Hepatic stellate cell (primary cell): Measurements from ENCODE around the gene VPS52.

Experiments
- DNase-seq: peaks from one replicate; pipeline ENCODE4 v3.0.0; 2011; ENCODE audit warnings: low spot score

Gene VPS52

GRCh38 chr6:33209856-33210255, 61.8 kb downstream of the VPS52 start:
- DNase-seq = peak; percentile 3

DNA sequence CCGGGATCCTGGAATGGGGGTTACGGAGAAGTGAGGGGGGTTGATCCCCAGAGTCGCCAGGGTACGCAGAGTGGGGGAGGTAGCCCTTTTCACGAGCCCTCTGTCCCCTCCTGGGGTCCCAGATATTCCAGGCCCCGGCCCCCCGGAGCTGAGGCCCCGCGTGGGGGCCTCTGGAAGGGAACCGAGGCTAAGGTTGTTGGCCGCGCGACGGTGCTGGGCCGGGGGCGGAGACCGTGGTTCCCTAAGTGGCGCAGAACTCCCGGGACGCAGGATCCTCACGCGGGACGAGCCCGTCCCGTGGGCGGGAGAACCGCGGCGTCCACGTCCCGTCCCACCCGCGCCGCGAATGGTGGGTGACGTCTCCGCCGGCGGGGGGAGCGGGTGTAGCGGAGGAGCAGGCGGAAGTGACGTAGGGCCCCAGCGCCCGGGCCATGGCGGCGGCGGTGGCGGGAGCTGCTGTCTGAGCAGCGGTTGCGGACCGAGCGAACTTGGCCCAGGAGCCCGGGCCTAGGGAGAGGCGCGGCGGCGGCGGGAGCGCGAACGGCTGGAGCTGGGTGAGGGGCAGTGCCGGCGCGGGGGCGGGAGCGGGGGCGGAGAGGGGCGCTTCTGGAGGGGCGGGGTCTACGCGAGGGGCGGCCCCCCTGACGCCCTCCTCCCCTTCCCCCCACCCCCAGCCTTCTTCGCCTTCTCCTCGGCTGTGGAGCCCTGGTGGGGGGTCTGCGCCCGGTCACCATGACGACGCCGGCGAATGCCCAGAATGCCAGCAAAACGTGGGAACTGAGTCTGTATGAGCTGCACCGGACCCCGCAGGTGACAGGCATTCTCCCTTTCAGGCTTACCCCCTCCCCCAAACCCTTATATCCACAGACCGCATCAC, 63.3 kb downstream of the VPS52 start, which contains the start of gene RING1:
RING1 (plus strand) TSS at position 410 of the 877 bp plus-strand sequence; CDS start at position 733, 323 bp downstream.
- peak; percentile 97 for DNase-seq

DNA sequence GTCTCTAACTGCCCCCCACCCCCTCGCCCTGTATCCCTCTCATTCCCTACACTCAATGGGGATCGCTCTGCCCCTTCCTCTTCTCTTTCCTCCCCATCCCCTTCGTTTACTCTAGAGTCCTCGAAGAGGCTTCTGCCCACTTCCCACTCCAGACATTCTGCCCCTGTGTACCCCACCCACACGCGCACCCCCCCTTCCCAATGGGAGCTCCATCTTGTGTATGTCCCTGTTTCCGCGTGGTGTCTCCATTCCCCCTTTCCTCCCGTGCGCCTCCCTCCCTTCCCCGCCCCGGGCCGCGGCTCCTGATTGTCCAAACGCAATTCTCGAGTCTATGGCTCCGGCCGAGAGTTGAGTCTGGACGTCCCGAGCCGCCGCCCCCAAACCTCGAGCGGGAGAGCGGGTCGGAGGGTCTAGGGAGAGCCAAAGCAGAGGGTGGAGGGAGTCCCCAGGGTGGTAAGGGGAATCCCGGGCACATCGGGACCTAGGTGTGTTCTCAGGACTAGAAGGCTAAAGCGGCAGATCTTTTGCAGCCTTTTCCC, 64.1 kb downstream of the VPS52 start:
- DNase-seq = peak; percentile 77

GRCh38 chr6:33206864-33207551, 64.7 kb downstream of the VPS52 start:
- DNase-seq = peak; percentile 90

DNA sequence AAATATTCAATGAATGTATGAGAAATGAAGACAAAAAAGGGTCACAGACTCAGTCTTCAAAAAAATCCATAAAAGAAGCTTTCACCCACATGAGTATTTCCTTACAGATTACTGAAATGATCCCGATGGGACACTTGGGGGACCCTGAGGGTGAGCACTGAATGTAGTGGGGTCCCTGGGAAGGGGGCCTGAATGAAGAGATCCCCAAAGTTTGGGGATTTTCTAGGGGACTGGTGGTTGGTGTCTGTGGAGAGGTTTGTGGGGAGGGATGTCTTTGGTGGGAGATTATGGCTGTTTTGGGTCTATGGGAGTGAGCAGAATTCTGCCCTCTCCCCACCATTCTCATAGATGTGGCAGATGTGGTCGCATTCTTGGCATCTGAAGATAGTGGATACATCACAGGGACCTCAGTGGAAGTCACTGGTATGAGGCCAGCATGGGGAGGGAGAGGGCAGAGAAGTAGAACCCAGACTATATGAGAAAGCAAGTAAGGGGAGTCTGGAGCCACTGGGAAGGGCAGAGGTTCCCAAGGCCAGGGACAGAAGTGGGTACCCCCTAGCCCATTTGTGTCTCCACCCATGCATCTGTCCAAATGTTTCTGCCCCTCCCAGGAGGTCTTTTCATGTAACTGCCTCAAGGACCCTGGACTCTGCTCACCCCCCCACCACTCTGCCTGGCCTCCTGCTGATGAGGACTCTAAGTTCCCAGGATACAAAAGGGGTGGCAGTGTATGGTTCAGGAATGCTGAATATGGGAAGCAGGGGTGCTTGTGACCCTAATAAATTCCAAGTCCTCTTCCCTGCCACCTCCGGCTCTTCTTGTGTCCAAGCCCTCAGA, 65.4 kb downstream of the VPS52 start:
- DNase-seq = peak; percentile 60

GRCh38 chr6:33205191-33206026, 66.3 kb downstream of the VPS52 start:
- DNase-seq = peak; percentile 57

DNA sequence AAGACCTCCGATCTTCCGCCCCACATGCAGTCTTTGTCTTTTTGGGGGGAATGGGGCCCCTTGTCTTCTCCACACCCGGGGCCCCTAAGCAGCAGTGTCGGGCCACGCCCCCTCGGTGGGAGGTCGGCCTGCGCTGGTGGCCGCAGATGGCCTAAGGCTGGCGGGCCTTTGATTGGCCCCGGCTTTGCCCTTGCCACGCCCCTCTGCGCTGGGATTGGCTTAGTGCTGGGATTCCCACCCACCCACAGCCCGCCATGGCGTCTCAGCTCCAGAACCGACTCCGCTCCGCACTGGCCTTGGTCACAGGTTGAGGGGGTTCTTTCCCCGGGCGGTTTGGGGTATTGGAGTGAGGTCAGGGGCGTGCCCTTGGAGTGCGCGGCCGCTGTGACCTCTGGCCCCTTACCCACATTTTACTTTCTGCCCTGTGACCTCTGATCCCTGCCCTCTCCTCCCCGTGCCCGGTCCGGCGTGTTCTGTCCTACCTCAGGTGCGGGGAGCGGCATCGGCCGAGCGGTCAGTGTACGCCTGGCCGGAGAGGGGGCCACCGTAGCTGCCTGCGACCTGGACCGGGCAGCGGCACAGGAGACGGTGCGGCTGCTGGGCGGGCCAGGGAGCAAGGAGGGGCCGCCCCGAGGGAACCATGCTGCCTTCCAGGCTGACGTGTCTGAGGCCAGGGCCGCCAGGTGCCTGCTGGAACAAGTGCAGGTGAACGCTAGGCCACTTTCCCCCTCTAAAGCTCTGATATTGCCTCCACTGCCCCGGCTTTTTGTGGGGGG, 67.1 kb downstream of the VPS52 start, which contains the start of gene HSD17B8:
HSD17B8 (plus strand) TSS at position 241 of the 776 bp plus-strand sequence; CDS start at position 255, 14 bp downstream.
- DNase-seq = peak; percentile 98

DNA sequence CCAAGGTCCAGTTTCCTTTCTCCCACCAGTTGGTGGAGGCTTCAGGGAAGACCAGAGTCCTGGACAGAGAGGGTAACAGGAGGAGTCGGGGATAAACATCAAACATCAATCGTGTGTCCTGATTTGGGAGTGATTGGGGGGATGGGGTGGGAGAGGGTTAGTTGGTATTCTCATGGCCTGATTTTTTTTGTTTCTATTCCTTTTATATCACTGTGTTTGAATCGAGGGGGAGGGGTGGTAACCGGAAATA, 67.6 kb downstream of the VPS52 start:
- DNase-seq = no peak

GRCh38 chr6:33203443-33204164, 68.1 kb downstream of the VPS52 start:
- no peak for DNase-seq

- no peak for DNase-seq
Measured at GRCh38 chr6:33202799-33203198, 68.9 kb downstream of the VPS52 start.

DNA sequence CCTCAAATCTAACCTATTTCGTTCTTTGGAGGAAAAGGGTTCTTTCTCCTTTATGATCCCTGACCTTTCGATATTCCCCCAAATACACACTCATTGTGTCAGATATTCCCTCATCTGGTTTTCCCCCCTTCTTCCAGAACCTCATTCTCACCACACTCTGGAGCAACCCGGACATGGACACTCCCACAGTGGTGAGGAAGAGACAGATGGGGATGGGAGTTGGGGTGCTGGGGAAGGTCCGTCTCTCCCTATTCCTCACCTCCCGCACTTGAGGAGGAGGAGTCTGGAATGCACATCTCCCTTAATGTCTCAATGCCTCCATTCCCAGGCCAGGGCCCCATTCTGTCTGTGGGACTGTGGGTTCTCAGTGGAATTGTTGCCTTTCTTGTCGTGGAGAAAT, 69.7 kb downstream of the VPS52 start:
- DNase-seq = no peak

- DNase-seq = peak; percentile 43
Measured at GRCh38 chr6:33201147-33201545, 70.5 kb downstream of the VPS52 start.
